ENCODE results near the gene SDR42E2.
"Not testable (repeated sequence)": the region's sequence is repeated elsewhere in the genome, so short reads cannot be mapped to it uniquely, and the experiment has no call there.

The SDR42E2 gene

DNA sequence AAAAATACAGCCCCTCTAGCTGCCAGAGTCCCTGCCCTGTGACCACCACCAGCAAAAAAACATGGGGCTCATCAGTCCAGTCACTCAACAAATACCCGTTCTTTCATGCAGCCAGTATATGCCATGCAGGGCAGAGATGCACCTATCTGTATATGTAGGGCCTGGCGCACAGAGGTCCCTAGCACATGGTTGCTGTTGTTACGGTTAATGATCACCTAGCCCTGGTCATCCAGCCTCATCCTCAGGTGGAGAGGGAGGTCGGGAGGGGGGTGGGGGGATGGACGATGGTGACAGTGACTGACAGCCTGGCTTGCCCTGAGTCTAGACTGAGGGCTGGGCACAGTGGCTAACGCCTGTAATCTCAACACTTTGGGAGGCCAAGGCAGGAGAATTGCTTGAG, 1.5 kb downstream of the SDR42E2 start:
- no peak overlapping the region for H3K27ac ChIP-seq
- TF ChIP-seq, protein P1, sequence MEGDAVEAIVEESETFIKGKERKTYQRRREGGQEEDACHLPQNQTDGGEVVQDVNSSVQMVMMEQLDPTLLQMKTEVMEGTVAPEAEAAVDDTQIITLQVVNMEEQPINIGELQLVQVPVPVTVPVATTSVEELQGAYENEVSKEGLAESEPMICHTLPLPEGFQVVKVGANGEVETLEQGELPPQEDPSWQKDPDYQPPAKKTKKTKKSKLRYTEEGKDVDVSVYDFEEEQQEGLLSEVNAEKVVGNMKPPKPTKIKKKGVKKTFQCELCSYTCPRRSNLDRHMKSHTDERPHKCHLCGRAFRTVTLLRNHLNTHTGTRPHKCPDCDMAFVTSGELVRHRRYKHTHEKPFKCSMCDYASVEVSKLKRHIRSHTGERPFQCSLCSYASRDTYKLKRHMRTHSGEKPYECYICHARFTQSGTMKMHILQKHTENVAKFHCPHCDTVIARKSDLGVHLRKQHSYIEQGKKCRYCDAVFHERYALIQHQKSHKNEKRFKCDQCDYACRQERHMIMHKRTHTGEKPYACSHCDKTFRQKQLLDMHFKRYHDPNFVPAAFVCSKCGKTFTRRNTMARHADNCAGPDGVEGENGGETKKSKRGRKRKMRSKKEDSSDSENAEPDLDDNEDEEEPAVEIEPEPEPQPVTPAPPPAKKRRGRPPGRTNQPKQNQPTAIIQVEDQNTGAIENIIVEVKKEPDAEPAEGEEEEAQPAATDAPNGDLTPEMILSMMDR (conservative IDR thresholded peaks at IDR 0.05), result no peak

DNA sequence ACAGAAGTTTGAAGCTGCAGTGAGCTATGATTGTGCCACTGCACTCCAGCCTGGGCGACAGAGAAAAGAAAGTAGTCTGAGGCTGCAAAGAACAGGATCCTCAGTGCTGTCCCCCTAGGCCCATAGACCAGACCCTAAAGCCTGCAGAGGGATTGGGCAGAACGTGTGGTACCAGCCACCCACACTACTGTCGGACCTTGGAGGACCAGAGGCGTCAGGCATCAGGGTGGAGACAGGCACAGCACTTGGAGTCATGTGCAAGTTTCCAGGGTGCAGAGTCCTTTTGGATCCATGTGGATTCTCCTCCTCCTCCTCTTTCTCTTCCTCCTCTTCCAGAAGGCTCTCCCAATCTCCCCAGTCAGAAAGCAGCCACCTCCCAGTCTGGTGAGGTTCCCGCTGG, 2.2 kb downstream of the SDR42E2 start:
- TF ChIP-seq, protein P1 (conservative IDR thresholded peaks at IDR 0.05), result no peak

DNA sequence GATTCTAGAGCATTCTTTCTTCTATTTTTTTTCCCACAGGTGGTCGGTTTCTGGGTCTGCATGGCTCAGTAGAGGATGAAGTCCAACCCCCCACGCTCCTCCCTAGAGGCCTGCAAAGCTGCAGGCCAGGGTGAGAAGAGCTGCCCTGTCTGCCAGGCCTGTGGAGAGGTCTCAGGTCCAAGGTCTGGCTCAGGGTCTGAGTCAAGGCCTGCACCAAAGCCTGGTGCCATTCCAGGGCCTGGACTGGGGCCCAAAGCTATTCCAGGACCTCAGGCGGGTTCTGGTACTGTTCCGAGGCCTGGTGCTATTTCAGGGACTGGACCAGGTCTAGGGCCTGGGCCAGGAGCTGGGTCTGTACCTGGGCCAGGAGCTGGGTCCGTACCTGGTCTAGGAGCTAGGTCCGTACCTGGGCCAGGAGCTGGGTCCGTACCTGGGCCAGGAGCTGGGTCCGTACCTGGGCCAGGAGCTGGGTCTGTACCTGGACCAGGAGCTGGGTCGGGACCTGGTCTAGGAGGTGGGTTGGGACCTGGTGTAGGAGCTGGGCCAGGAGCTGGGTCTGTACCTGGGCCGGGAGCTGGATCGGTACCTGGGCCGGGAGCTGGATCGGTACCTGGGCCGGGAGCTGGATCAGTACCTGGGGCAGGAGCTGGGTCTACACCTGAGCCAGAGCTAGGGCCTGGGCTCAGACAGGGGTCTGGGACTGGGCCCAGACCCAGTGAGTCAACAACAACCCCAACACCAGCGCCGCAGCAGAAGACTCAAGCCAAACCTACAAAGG, 3.4 kb downstream of the SDR42E2 start:
- H3K27ac ChIP-seq, result no peak overlapping the region
- TF ChIP-seq, protein P1 (conservative IDR thresholded peaks at IDR 0.05), result no peak

More for the DNA sequence above, 2.2 kb downstream of the SDR42E2 start:
- H3K27ac ChIP-seq, result no peak overlapping the region

DNA sequence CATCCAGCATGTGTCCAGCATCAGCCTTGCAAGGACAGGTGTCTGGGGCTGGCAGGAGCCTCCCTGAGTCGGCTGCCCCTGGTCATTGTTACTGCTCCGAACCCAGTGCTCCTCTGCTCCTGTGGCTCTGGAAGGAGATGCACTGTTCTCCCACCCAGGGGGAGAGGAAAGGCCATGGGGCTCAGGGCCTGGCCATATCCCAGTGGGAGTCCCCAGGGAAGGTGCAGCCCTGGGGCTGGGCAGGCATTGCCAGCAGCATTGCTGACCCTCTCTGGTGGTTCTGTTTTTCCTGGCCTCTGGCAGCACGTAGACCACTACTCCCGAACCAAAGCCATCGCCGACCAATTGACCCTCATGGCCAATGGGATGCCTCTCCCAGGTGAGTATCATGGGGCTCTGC, 9.6 kb downstream of the SDR42E2 start:
- no peak overlapping the region for H3K27ac ChIP-seq
- TF ChIP-seq, protein P1 (conservative IDR thresholded peaks at IDR 0.05), result no peak

DNA sequence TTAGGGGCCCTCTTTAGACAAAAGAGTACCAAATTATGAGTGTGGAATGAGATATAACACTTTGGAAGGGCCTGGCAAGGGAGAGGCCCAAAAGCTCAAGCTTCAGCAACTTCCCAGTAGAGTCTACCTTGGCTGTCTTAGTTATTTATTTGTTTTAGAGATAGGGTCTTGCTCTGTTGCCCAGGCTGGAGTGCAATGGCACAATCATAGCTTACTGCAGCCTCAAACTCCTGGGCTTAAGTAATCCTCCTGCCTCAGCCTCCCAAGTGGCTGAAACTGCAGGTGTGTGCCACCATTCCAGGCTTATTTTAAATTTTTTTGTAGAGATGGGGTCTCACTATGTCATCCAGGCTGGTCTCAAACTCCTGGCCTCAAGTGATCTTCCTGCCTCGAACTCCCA, 10.3 kb downstream of the SDR42E2 start:
- H3K27ac ChIP-seq, result not testable (repeated sequence)

DNA sequence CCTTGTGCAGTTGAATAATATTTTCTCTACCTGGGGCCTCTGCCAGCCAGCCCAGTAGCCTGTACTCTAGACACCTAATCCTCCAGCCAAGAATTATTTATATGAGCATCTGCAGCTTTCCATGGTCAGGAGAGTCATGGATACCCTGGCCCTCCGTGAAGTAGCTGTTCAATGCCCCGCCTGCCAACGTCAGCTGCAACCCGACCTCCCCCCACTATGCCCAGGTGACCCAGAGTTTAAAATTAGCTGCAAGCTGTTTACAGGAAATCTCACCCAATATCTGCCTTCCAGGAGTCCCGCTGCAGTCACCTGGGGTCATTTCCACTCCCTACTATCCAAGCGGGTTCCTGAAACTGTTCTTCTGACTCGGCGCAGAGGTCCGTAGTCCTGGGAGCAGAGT, 12.3 kb downstream of the SDR42E2 start:
- no peak overlapping the region for H3K27ac ChIP-seq
- TF ChIP-seq, protein P1 (conservative IDR thresholded peaks at IDR 0.05), result no peak

DNA sequence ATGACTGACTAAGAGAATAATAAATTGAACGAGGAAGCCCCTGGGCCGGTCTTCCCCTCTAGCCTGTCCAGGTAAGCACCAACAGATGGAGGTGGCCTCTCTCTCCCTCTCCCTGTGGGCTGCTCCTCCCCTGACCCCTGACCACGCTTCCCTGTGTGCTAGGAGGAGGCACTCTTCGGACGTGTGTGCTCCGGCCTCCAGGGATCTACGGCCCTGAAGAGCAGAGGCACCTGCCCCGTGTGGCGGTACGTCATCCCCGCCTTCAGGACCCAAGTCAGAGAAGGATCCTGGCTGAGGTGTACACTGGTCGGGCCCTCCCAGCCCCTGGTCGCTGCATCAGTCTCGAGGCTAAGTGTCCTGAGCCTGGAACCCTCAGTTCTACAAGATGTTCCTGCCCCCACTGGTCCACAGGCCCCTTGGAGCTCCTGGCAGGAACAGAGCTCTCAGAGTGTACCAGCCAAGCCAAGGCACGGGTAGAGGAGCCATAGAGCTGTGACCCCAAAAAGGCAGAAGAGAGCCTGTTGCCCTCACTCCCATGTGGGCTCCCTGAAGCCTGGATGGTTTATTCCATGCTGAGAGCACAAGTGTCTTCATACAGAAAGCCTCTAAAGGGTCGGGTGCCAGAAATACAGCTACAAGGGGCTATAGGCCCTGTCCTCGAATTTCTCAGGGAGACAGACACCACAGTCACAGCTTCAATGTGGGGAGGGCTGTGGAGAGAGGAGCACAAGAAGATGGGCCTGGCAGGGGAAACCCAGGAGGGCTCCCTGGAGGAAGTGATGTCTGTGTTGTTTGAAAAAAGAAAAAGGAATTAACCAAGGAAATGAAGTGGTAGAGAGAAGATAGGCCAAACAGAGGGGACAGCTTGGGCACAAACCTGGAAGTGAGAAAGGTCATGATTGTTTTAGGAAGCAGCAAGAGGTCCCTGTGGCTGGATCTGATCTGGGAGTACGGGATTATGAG, 15.9 kb downstream of the SDR42E2 start:
- H3K27ac ChIP-seq, result no peak overlapping the region
- TF ChIP-seq, protein P1 (conservative IDR thresholded peaks at IDR 0.05), result no peak
